ENCODE data around the gene ANKRD52. TPM values are rescaled to one million over a fixed set of nuclear protein-coding genes. Genes with fewer than 3 reads are reported as not detected.

Gene ANKRD52
- total and polyA plus RNA-seq, 9 of the 15 experiments (the other 6 are each of a cell fraction or from before 2014, with no cell fraction given) = 0.52 to 46.8 (median 7.9) TPM

DNA sequence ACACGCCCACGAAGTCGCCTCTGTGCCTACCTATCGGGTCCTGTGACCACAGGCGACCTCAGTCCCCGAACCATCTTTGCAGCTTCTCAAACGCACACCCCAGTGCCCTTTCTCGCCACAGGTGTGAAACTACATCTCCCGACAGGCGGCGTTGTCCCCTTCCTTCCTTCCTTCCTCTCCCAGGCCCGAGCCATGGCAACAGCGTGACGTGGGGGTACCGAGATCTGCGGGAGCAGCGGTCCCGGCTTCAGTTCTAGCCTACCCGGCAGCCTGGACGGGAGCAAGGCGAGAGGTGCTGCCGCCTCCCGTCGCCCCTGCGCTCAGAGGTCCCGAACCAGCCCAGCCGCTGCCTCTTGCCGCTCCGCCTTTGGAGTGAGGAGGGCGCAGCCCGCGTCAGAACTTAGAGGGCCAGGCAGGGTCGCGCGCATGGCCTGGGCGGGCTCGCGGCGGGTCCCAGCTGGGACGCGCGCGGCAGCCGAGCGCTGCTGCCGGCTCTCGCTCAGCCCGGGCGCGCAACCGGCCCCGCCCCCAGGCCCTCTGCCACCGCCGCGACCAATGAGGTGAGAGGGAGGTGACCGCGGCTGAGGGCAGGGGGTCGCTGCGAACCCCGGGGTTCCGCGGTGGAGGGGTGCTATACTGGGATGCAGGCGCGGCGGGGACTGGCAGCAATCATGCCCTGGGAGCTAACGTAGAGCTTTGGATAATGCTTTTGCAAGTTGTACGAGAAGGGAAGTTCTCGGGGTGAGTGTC, 8.7 kb upstream of the ANKRD52 start, which contains the start of gene COQ10A (continued):
- TF ChIP-seq, protein P1, sequence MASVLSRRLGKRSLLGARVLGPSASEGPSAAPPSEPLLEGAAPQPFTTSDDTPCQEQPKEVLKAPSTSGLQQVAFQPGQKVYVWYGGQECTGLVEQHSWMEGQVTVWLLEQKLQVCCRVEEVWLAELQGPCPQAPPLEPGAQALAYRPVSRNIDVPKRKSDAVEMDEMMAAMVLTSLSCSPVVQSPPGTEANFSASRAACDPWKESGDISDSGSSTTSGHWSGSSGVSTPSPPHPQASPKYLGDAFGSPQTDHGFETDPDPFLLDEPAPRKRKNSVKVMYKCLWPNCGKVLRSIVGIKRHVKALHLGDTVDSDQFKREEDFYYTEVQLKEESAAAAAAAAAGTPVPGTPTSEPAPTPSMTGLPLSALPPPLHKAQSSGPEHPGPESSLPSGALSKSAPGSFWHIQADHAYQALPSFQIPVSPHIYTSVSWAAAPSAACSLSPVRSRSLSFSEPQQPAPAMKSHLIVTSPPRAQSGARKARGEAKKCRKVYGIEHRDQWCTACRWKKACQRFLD (CRISPR knock-in tag; IDR thresholded peaks at IDR 0.05) = peak; percentile 71; the same call in 1 of the 2 replicates
- TF ChIP-seq, protein P2, sequence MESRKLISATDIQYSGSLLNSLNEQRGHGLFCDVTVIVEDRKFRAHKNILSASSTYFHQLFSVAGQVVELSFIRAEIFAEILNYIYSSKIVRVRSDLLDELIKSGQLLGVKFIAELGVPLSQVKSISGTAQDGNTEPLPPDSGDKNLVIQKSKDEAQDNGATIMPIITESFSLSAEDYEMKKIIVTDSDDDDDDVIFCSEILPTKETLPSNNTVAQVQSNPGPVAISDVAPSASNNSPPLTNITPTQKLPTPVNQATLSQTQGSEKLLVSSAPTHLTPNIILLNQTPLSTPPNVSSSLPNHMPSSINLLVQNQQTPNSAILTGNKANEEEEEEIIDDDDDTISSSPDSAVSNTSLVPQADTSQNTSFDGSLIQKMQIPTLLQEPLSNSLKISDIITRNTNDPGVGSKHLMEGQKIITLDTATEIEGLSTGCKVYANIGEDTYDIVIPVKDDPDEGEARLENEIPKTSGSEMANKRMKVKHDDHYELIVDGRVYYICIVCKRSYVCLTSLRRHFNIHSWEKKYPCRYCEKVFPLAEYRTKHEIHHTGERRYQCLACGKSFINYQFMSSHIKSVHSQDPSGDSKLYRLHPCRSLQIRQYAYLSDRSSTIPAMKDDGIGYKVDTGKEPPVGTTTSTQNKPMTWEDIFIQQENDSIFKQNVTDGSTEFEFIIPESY (CRISPR knock-in tag; IDR thresholded peaks at IDR 0.05) = no peak; the same call in 1 of the 2 replicates
- TF ChIP-seq CHCHD3 (CRISPR knock-in tag; IDR thresholded peaks at IDR 0.05) (no peak), MED1 (CRISPR knock-in tag; IDR thresholded peaks at IDR 0.05; ENCODE audit: borderline replicate concordance) (no peak), ZNF766 (CRISPR knock-in tag; conservative IDR thresholded peaks at IDR 0.05) (0 out of 2 replicates have a peak, but pooled peaks have one; percentile 3), CHD2 (IDR thresholded peaks at IDR 0.05; ENCODE audit: low read depth, low read length) (no peak), CBX8 (IDR thresholded peaks at IDR 0.05; ENCODE audit: borderline replicate concordance, extremely low read depth, low read depth, low read length, poor library complexity, severe bottlenecking) (no peak), ZBTB1 (CRISPR knock-in tag; IDR thresholded peaks at IDR 0.05; ENCODE audit: borderline replicate concordance, low read depth) (no peak)
- TF ChIP-seq, protein P3, sequence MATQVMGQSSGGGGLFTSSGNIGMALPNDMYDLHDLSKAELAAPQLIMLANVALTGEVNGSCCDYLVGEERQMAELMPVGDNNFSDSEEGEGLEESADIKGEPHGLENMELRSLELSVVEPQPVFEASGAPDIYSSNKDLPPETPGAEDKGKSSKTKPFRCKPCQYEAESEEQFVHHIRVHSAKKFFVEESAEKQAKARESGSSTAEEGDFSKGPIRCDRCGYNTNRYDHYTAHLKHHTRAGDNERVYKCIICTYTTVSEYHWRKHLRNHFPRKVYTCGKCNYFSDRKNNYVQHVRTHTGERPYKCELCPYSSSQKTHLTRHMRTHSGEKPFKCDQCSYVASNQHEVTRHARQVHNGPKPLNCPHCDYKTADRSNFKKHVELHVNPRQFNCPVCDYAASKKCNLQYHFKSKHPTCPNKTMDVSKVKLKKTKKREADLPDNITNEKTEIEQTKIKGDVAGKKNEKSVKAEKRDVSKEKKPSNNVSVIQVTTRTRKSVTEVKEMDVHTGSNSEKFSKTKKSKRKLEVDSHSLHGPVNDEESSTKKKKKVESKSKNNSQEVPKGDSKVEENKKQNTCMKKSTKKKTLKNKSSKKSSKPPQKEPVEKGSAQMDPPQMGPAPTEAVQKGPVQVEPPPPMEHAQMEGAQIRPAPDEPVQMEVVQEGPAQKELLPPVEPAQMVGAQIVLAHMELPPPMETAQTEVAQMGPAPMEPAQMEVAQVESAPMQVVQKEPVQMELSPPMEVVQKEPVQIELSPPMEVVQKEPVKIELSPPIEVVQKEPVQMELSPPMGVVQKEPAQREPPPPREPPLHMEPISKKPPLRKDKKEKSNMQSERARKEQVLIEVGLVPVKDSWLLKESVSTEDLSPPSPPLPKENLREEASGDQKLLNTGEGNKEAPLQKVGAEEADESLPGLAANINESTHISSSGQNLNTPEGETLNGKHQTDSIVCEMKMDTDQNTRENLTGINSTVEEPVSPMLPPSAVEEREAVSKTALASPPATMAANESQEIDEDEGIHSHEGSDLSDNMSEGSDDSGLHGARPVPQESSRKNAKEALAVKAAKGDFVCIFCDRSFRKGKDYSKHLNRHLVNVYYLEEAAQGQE (IDR thresholded peaks at IDR 0.05; ENCODE audit: borderline replicate concordance) = no peak; the same call in 1 of the 2 replicates
- TF ChIP-seq, protein P3 (CRISPR knock-in tag; IDR thresholded peaks at IDR 0.05; ENCODE audit: low read depth) = 0 out of 2 replicates have a peak, but pooled peaks have one; percentile 59
- TF ChIP-seq, protein P4, sequence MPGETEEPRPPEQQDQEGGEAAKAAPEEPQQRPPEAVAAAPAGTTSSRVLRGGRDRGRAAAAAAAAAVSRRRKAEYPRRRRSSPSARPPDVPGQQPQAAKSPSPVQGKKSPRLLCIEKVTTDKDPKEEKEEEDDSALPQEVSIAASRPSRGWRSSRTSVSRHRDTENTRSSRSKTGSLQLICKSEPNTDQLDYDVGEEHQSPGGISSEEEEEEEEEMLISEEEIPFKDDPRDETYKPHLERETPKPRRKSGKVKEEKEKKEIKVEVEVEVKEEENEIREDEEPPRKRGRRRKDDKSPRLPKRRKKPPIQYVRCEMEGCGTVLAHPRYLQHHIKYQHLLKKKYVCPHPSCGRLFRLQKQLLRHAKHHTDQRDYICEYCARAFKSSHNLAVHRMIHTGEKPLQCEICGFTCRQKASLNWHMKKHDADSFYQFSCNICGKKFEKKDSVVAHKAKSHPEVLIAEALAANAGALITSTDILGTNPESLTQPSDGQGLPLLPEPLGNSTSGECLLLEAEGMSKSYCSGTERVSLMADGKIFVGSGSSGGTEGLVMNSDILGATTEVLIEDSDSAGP (CRISPR knock-in tag; IDR thresholded peaks at IDR 0.05) = peak; percentile 60; the same call in 1 of the 2 replicates

Measured in K562 (cell line).